HCT116 (cell line): ENCODE measurements around the gene DENND4A.

Experiments
- JUND ChIP-seq: IDR thresholded peaks from 2 replicates; pipeline ENCODE4 v1.6.1; 2012
- REST ChIP-seq: IDR thresholded peaks from 2 replicates; pipeline ENCODE4 v1.6.1; 2012; ENCODE audit warnings: low read depth

DNA sequence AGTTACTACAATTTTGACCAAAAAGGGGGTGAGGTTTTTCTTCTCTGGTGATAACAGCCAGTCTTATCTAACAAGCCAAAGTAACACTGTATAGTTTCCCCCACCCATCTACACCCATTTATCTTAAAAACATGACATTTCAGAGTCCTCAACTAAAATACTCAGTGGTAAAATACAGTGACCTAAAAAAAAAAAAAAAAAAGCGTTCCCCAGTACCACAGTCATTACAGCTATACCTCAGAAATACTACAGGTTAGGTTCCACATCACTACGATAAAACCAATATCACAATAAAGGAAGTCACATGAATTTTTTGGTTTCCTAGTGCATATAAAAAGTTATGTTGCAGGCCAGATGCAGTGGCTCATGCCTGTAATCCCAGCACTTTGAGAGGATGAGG lies 13.8 kb downstream of the DENND4A start:
- TF ChIP-seq REST (no peak), JUND (no peak)
